Body of pancreas (tissue), 4 donors: ENCODE results near the gene ARL10. TPM values are rescaled to one million over a fixed set of nuclear protein-coding genes. Genes with fewer than 3 reads are reported as not detected.

Source experiments
- ATAC-seq: fragments of 150-250 bp; one replicate; pipeline ENCODE4 v1.9.1; 2016
- DNase-seq, 4 donors: peaks; one replicate each; pipeline ENCODE4 v3.0.0-alpha.2; 2019
- H3K27ac ChIP-seq, 4 donors: fragments of 200-600 bp; sonication (generic); 1 replicate in 3 of 4; 2 replicates in 1 of 4; pipeline versions ENCODE4 v1.5.1 to v1.6.1; 2016 to 2019; ENCODE audit warnings: mild to moderate bottlenecking in 1 of 4, mixed read lengths in 1 of 4, moderate library complexity in 1 of 4
- H3K27me3 ChIP-seq, 2 donors: fragments of 200-600 bp; sonication (generic); one replicate each; pipeline ENCODE4 v1.6.0; 2016; ENCODE audit warnings: mild to moderate bottlenecking in 1 of 2
- H3K36me3 ChIP-seq, 2 donors: fragments of 200-600 bp; sonication (generic); replicated peaks in 1 of 2; 2 replicates each; pipeline ENCODE4 v1.5.1; 2016; ENCODE audit warnings: low read depth in 2 of 2; ENCODE audit not compliant: insufficient read depth in 1 of 2
- H3K4me1 ChIP-seq: fragments of 200-600 bp; sonication (generic); one replicate; pipeline ENCODE4 v1.6.0; 2016
- H3K4me3 ChIP-seq, 2 donors: fragments of 200-600 bp; sonication (generic); 1 replicate in 1 of 2; 2 replicates in 1 of 2; pipeline ENCODE4 v1.5.1; 2016 to 2019
- H3K9me3 ChIP-seq, 3 donors: fragments of 200-600 bp; sonication (generic); 1 replicate in 2 of 3; 2 replicates in 1 of 3; pipeline ENCODE4 v1.5.1; 2016
- CTCF ChIP-seq, 7 experiments: fragments of 450-650 bp in 4 of 7; fragments of 200-600 bp in 3 of 7; sonication (generic) in 3 of 7; IDR thresholded peaks; one replicate each; pipeline ENCODE4 v1.5.1; 2016 to 2019; ENCODE audit warnings: antibody characterized with exemption in 7 of 7
- POLR2A ChIP-seq, 3 donors: fragments of 450-650 bp; IDR thresholded peaks; one replicate each; pipeline ENCODE4 v1.6.1; 2016; ENCODE audit warnings: antibody characterized with exemption in 3 of 3, mild to moderate bottlenecking in 2 of 3
- WGBS, 2 donors: methylation state at CpG; one replicate each; pipeline ENCODE4 v1.1.5; 2017; 5-methylcytosine and 5-hydroxymethylcytosine counted together
- intact Hi-C: fragments of 100-400 bp; cut with DNase I; formaldehyde crosslinking; loops from one replicate; pipeline ENCODE4 v1.15.1; 2023
- total RNA-seq, 2 donors: library from RNA; depleted of rRNA; stranded (reverse); fragments of >200 nt; gene quantifications; one replicate each; pipeline ENCODE4 v1.1.0, GENCODE V29; 2016

ARL10 gene
- total RNA-seq, 2 donors from 2014 or later, result 2.9 to 3.3 TPM

- Histone ChIP-seq H3K4me3 (no peak overlapping the region), H3K36me3 (no peaks in the 10 kb centered on the region), H3K9me3 (no peaks in the 10 kb centered on the region), H3K27me3 (no peaks in the 10 kb centered on the region), H3K4me1 (no peaks in the 10 kb centered on the region), H3K27ac (no peak overlapping the region)
- no peak for DNase-seq
- TF ChIP-seq CTCF (IDR thresholded peaks at IDR 0.05) (no peak), POLR2A (IDR thresholded peaks at IDR 0.05) (no peak)
- ATAC-seq, result no peak
- 79 to 82% methylated on average over 6 of the region's 6 CpGs for WGBS, 2 donors
- intact Hi-C loops, result no loop called here
Measured at GRCh38 chr5:176396330-176396729, 31.0 kb downstream of the ARL10 start.

- DNase-seq (no peak), ATAC-seq (no peak)
- Histone ChIP-seq H3K9me3 (no peaks in the 10 kb centered on the region), H3K4me3 (no peak overlapping the region), H3K27me3 (no peaks in the 10 kb centered on the region), H3K27ac (no peak overlapping the region), H3K36me3 (no peaks in the 10 kb centered on the region), H3K4me1 (no peaks in the 10 kb centered on the region)
- intact Hi-C loops, result no loop called here
- WGBS, 2 donors, result 92 to 93% methylated on average over 13 to 18 of the region's 18 CpGs
- no peak for TF ChIP-seq CTCF (IDR thresholded peaks at IDR 0.05)
- TF ChIP-seq POLR2A (IDR thresholded peaks at IDR 0.05), result no peak
Measured at GRCh38 chr5:176397736-176398420, 32.6 kb downstream of the ARL10 start.

- TF ChIP-seq POLR2A (IDR thresholded peaks at IDR 0.05), result no peak
- no peak for TF ChIP-seq CTCF (IDR thresholded peaks at IDR 0.05)
- H3K4me3 ChIP-seq, result no peak overlapping the region
- H3K4me1 ChIP-seq, result no peaks in the 10 kb centered on the region
- H3K27ac ChIP-seq, result no peak overlapping the region
- DNase-seq, result no peak
- intact Hi-C loops, result no loop called here
- no peaks in the 10 kb centered on the region for H3K27me3 ChIP-seq
- H3K9me3 ChIP-seq, result no peaks in the 10 kb centered on the region
- ATAC-seq, result peak; percentile 23
- no peaks in the 10 kb centered on the region for H3K36me3 ChIP-seq
- WGBS, 2 donors, result 84 to 86% methylated on average over 14 to 17 of the region's 17 CpGs
Measured at GRCh38 chr5:176400382-176401156, 35.3 kb downstream of the ARL10 start.

GRCh38 chr5:176401281-176402205 is 36.3 kb downstream of the ARL10 start:
- Histone ChIP-seq H3K4me1 (no peaks in the 10 kb centered on the region), H3K4me3 (no peak overlapping the region), H3K27ac (no peak overlapping the region), H3K27me3 (no peaks in the 10 kb centered on the region), H3K36me3 (no peaks in the 10 kb centered on the region), H3K9me3 (no peaks in the 10 kb centered on the region)
- intact Hi-C loops, result no loop called here
- no peak for ATAC-seq
- TF ChIP-seq CTCF (IDR thresholded peaks at IDR 0.05), result no peak
- TF ChIP-seq POLR2A (IDR thresholded peaks at IDR 0.05), result no peak
- no peak for DNase-seq
- WGBS, 2 donors, result 86 to 88% methylated on average over 22 of the region's 22 CpGs
